Measurements from ENCODE around the gene PCBP4. TPM values are rescaled to one million over a fixed set of nuclear protein-coding genes. Genes with fewer than 3 reads are reported as not detected.

PCBP4 gene
- total RNA-seq, 4 donors from 2014 or later: 184 to 320 (median 199) TPM

- Histone ChIP-seq H3K9me3 (no peaks in the 10 kb centered on the region), H3K27ac (peak overlapping the region; percentile 90 to 100 (median 94)), H3K4me1 (peaks cover 47 to 48% of the 10 kb centered on the region in 2 donors), H3K36me3 (no peaks in the 10 kb centered on the region), H3K27me3 (no peaks in the 10 kb centered on the region), H3K4me3 (no peak overlapping the region)
- no peak for TF ChIP-seq POLR2A (IDR thresholded peaks at IDR 0.05)
- no peak for TF ChIP-seq CTCF (IDR thresholded peaks at IDR 0.05 in 4 of 5, conservative IDR thresholded peaks at IDR 0.05 in 1 of 5)
- DNase-seq: no peak
- no peak for ATAC-seq
- in situ Hi-C loops (cut with MboI; ENCODE audit: low sequenced_read_pairs in 4 of 4): no loop called here
- intact Hi-C loops (cut with DNase I; ENCODE audit: low total_unique reads): loop anchor here (5.0 kb wide), 1 partner anchor 1193 kb away; the partner anchor contains the start of gene PRKCD
These were observed 1.8 kb upstream of the PCBP4 start for GRCh38 chr3:51968883-51969678.

DNA sequence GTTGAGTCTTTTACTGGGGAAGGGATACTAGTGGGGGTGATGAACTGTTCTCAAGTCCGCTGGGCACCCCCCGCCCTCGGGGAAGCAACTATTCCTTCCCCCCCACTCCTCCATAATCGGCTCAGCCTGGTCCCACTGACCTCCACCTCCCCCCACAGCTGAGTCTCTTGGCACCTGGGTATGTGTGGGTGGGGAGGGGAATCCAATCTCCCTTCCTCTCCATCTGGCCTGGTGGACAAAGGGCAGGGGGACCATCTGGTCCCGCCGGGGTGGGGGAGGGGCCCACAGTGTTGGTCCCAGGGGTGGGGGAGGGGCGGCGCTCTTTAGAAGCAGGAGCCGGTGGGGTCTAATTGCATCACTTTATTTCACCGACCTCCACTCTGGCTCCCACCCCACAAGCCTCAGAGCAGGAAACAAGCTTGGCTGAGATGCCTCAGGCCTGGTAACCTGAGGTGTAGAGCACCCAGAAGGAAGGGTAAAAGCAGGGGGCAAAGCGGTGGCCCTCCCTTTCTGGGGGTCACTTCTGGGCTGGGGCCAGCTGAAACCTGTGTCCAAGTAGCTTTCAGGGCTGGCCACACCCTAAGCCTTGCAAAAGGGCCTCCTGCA is 1.0 kb upstream of the PCBP4 start:
- Histone ChIP-seq H3K27me3 (no peaks in the 10 kb centered on the region), H3K27ac (peak overlapping the region; percentile 90 to 100 (median 94)), H3K4me1 (peaks cover 48 to 52% of the 10 kb centered on the region in 2 donors), H3K9me3 (no peaks in the 10 kb centered on the region), H3K4me3 (peak overlapping the region; percentile 51 to 85 (median 78)), H3K36me3 (no peaks in the 10 kb centered on the region)
- ATAC-seq (no peak), DNase-seq (no peak)
- TF ChIP-seq CTCF (IDR thresholded peaks at IDR 0.05 in 4 of 5, conservative IDR thresholded peaks at IDR 0.05 in 1 of 5) (no peak), POLR2A (IDR thresholded peaks at IDR 0.05) (no peak)
- intact Hi-C loops (cut with DNase I; ENCODE audit: low total_unique reads): loop anchor here (5.0 kb wide), 1 partner anchor 1194 kb away; the partner anchor contains the start of gene PRKCD
- in situ Hi-C loops (cut with MboI; ENCODE audit: low sequenced_read_pairs in 4 of 4): no loop called here

DNA sequence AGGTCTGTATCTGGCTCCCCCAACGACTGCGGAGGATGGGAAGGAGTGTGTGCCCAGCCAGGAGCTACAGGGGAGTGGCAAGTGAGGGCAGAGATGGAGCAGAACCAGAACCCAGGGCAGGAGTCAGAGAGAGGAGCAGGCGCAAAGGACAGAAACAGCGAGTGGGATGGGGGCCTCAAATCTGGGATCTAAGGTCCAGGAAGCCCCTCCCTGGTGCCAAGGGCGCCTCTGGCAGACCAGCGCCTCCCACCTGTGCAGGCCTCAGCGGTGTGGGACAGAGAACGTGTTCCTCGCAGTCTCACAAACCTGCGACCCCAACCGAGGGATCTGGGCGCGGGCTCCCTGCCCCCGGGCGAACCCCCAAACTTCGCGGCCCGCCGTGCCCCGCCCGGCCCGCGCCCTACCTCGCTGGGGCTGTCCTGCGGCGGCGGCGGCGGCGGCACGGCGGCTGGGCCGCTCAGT is 301 bp downstream of the PCBP4 start:
- ATAC-seq (peak; percentile 4 to 12), DNase-seq (no peak)
- H3K27ac ChIP-seq: peak overlapping the region; percentile 90 to 100 (median 94)
- intact Hi-C loops (cut with DNase I; ENCODE audit: low total_unique reads): loop anchor here (5.0 kb wide), 1 partner anchor 1195 kb away; the partner anchor contains the start of gene PRKCD
- peaks cover 54 to 64% of the 10 kb centered on the region in 2 donors for H3K4me1 ChIP-seq
- H3K4me3 ChIP-seq: peak overlapping the region; percentile 64 to 85 (median 76)
- no peaks in the 10 kb centered on the region for H3K9me3 ChIP-seq
- in situ Hi-C loops (cut with MboI; ENCODE audit: low sequenced_read_pairs in 4 of 4): no loop called here
- no peaks in the 10 kb centered on the region for H3K36me3 ChIP-seq
- H3K27me3 ChIP-seq: no peaks in the 10 kb centered on the region
- TF ChIP-seq CTCF (IDR thresholded peaks at IDR 0.05 in 4 of 5, conservative IDR thresholded peaks at IDR 0.05 in 1 of 5) (no peak), POLR2A (IDR thresholded peaks at IDR 0.05) (peak; percentile 73 to 76)

GRCh38 chr3:51966486-51966885 is 768 bp downstream of the PCBP4 start:
- in situ Hi-C loops (cut with MboI; ENCODE audit: low sequenced_read_pairs in 4 of 4): no loop called here
- peak overlapping the region; percentile 64 to 85 (median 76) for H3K4me3 ChIP-seq
- intact Hi-C loops (cut with DNase I; ENCODE audit: low total_unique reads): loop anchor here (5.0 kb wide), 1 partner anchor 1196 kb away; the partner anchor contains the start of gene PRKCD
- ATAC-seq (no peak), DNase-seq (no peak)
- no peaks in the 10 kb centered on the region for H3K27me3 ChIP-seq
- peaks cover 59 to 69% of the 10 kb centered on the region in 2 donors for H3K4me1 ChIP-seq
- no peaks in the 10 kb centered on the region for H3K36me3 ChIP-seq
- H3K27ac ChIP-seq: peak overlapping the region; percentile 90 to 100 (median 94)
- TF ChIP-seq CTCF (IDR thresholded peaks at IDR 0.05 in 4 of 5, conservative IDR thresholded peaks at IDR 0.05 in 1 of 5) (no peak), POLR2A (IDR thresholded peaks at IDR 0.05) (no peak)
- H3K9me3 ChIP-seq: no peaks in the 10 kb centered on the region

Data from gastrocnemius medialis (tissue), 4 donors.